HUES64 (cell line): ENCODE measurements around the gene VWA3A.
"Not testable (repeated sequence)": the region's sequence is repeated elsewhere in the genome, so short reads cannot be mapped to it uniquely, and the experiment has no call there.

Experiments used
- H3K27ac ChIP-seq: 2 replicates; pipeline ENCODE4 v1.7.0; 2013; ENCODE audit warnings: low read depth, low read length, inconsistent platforms
- H3K27me3 ChIP-seq: 2 replicates; pipeline ENCODE4 v1.6.1; 2013; ENCODE audit warnings: mild to moderate bottlenecking, low read length; ENCODE audit not compliant: insufficient read depth
- H3K36me3 ChIP-seq: 2 replicates; pipeline ENCODE4 v1.6.1; 2013; ENCODE audit warnings: mild to moderate bottlenecking, low read length; ENCODE audit not compliant: insufficient read depth
- H3K4me1 ChIP-seq: 2 replicates; pipeline ENCODE4 v1.6.1; 2013; ENCODE audit warnings: mild to moderate bottlenecking, low read length, moderate library complexity; ENCODE audit not compliant: insufficient read depth
- H3K4me3 ChIP-seq: 2 replicates; pipeline ENCODE4 v1.5.1; 2013; ENCODE audit warnings: mild to moderate bottlenecking, low read length, moderate library complexity
- H3K9ac ChIP-seq: 2 replicates; pipeline ENCODE4 v1.6.1; 2013; ENCODE audit warnings: mild to moderate bottlenecking, low read depth, low read length
- H3K9me3 ChIP-seq: 2 replicates; pipeline ENCODE4 v1.6.1; 2013; ENCODE audit warnings: low read depth, low read length; ENCODE audit not compliant: insufficient read depth
- WGBS: fragments of 150-250, 120-280 bp; methylation state at CpG from one replicate; pipeline ENCODE4 v1.1.7; 2013; ENCODE audit warnings: missing lambda C conversion rate; 5-methylcytosine and 5-hydroxymethylcytosine counted together

VWA3A gene

DNA sequence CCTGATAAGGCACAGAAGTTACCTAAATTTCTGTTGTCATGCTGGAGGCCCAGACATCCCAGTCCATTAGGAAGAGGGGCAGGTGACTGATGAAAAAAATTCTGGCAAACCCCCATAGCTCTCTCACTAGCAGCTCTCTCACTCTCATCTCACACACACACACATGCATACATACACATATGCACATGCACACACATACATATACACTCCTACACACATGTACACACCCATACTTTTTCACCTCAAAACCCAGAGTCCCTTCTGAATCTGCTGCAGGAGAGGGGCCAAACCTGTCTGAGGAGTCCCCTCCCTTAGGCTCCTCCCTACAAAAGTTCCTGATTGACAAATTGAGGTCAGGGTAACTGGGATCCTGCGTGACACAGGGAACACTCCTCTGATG, 47.4 kb downstream of the VWA3A start:
- Histone ChIP-seq H3K9ac (no peak overlapping the region), H3K36me3 (no peaks in the 10 kb centered on the region), H3K4me1 (no peaks in the 10 kb centered on the region), H3K4me3 (no peak overlapping the region), H3K9me3 (no peaks in the 10 kb centered on the region), H3K27me3 (no peaks in the 10 kb centered on the region), H3K27ac (no peak overlapping the region)
- WGBS = 87% methylated on average over 1 of the region's 1 CpG

DNA sequence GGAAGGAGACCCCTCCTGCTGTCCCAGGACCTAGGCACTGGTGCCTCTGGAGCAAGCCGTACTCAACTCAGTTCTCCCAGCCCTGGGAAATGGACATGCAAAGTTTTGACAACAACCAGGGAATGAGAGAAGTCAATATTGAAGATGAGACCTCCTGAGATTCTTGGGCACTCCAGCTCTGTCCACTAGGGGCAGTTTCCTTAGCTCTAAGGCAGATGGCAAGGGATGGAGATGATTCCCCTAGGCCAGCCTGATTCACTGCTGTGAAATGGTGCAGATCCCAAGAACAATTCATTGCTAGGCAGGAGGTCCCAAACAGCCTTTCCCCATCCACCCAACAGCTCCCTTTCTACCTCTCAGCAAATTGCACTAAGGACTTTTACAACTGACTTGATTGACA, 49.4 kb downstream of the VWA3A start:
- no peak overlapping the region for H3K9ac ChIP-seq
- 95% methylated on average over 1 of the region's 1 CpG for WGBS

DNA sequence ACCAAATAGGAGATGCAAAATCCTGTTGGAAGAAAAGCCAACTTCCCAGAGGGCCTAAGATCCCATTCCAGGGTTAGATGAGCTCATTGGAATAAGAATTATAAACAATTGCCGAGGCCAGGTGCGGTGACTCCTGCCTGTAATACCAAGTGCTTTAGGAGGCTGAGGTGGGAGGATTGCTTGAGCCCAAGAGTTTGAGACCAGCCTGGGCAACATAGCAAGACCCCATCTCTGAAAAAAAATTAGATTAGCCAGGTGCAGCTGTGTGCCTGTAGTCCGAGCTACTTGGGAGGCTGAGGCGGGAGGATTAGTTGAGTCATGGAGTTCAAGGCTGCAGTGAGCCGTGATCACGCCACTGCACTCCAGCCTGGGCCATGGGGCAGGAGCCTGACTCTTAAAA, 52.2 kb downstream of the VWA3A start:
- H3K9ac ChIP-seq = no peak overlapping the region
- no peaks in the 10 kb centered on the region for H3K4me1 ChIP-seq
- no peaks in the 10 kb centered on the region for H3K27me3 ChIP-seq
- no peak overlapping the region for H3K4me3 ChIP-seq
- H3K36me3 ChIP-seq = no peaks in the 10 kb centered on the region
- WGBS = 93% methylated on average over 6 of the region's 6 CpGs
- H3K27ac ChIP-seq = no peak overlapping the region
- no peaks in the 10 kb centered on the region for H3K9me3 ChIP-seq

More for the DNA sequence above, 49.4 kb downstream of the VWA3A start:
- Histone ChIP-seq H3K9me3 (no peaks in the 10 kb centered on the region), H3K27me3 (no peaks in the 10 kb centered on the region), H3K4me3 (no peak overlapping the region), H3K4me1 (no peaks in the 10 kb centered on the region), H3K36me3 (no peaks in the 10 kb centered on the region), H3K27ac (no peak overlapping the region)

DNA sequence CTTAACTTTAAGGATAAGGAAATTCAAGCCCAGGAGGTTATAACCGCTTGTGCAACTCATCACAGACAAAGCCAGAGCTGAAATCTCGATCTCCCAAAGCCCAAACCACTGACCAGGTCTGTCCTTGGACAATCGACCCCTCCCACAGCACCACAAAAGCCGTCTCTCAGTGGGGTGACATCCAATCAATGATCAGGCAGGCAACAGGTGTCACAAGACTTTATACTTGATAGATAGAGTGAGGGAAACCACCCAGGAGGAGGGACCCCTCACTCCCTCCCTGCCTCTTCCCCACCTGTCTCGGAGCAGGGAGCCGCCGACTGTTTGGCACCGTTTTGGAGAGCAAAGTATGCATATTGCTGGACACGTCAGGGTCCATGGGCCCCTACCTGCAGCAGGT, 55.5 kb downstream of the VWA3A start:
- Histone ChIP-seq H3K9me3 (no peaks in the 10 kb centered on the region), H3K4me3 (no peak overlapping the region), H3K36me3 (no peaks in the 10 kb centered on the region), H3K9ac (no peak overlapping the region), H3K4me1 (no peaks in the 10 kb centered on the region), H3K27me3 (no peaks in the 10 kb centered on the region), H3K27ac (no peak overlapping the region)
- 82% methylated on average over 9 of the region's 9 CpGs for WGBS

DNA sequence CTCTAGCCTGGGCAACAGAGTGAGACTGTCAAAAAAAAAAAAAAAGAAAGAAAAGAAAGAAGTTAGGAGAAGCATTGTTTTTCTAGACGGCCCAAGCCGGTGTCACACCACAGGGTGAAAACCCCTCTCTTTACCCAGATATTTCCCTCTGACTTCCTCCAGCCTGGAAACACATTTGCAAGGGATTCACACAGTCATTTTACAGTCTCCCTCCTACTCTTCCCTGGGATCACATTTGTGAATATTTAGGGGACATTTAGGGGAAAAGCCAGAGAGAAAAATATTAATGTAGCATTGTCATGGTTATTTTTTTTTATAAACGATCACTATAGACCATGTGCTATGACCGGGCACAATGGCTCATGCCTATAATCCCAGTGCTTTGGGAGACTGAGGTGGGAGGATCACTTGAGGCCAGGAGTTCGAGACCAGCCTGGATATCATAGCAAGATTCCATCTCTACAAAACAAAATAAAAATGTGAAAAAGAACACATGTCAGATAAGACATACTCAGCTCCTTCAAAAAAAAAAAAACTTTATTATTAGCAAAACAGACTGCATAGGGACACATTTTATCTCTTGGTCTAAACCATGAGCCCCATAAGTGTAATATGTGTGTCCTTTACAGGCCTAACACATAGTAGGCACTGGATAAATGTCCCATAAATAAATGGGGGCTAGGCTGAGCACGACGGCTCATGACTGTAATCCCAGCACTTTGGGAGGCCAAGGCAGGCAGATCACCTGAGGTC, 59.1 kb downstream of the VWA3A start:
- Histone ChIP-seq H3K27ac (no peak overlapping the region), H3K4me1 (no peaks in the 10 kb centered on the region), H3K4me3 (no peak overlapping the region), H3K36me3 (no peaks in the 10 kb centered on the region), H3K9me3 (no peaks in the 10 kb centered on the region), H3K27me3 (no peaks in the 10 kb centered on the region), H3K9ac (no peak overlapping the region)
- 93% methylated on average over 7 of the region's 7 CpGs for WGBS

DNA sequence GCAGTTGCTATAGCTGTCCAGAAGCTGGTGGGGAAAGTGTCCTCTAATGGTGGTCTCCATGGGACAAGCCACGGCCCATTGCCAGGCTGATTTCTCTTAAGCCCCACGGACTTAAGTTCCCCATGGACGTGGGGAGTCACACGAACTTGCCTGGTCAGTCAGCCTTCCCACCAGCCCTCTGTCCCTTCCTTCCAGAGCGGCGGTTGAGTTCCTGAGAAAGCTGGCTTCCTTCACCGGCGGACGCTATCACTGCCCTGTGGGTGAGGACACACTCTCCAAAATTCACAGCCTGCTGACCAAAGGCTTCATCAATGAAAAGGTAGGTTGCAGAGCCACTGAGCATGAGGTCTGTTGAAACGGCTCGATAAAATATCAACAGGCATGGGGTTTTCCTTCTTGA, 60.0 kb downstream of the VWA3A start:
- no peaks in the 10 kb centered on the region for H3K9me3 ChIP-seq
- no peak overlapping the region for H3K9ac ChIP-seq
- whole genome bisulfite sequencing = 90% methylated on average over 11 of the region's 11 CpGs
- H3K36me3 ChIP-seq = no peaks in the 10 kb centered on the region
- no peak overlapping the region for H3K4me3 ChIP-seq
- H3K27ac ChIP-seq = no peak overlapping the region
- H3K27me3 ChIP-seq = no peaks in the 10 kb centered on the region
- H3K4me1 ChIP-seq = no peaks in the 10 kb centered on the region

DNA sequence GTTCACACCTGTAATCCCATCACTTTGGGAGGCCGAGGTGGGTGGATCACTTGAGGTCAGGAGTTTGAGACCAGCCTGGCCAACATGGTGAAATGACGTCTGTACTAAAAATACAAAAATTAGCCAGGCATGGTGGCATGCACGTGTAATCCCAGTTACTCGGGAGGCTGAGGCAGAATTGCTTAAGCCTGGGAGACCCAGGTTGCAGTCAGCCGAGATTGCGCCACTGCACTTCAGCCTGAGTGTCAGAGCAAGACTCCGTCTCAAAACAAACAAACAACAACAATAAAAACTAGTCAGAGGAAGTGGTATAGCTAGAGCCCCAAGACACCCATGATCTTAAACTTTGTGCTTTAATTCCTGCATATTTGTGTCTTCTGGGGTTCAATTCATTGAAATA, 60.7 kb downstream of the VWA3A start:
- not testable (repeated sequence) for H3K27ac ChIP-seq, H3K4me1 ChIP-seq, H3K4me3 ChIP-seq, H3K36me3 ChIP-seq, H3K9ac ChIP-seq, H3K9me3 ChIP-seq, H3K27me3 ChIP-seq
- WGBS = 93% methylated on average over 7 of the region's 7 CpGs

DNA sequence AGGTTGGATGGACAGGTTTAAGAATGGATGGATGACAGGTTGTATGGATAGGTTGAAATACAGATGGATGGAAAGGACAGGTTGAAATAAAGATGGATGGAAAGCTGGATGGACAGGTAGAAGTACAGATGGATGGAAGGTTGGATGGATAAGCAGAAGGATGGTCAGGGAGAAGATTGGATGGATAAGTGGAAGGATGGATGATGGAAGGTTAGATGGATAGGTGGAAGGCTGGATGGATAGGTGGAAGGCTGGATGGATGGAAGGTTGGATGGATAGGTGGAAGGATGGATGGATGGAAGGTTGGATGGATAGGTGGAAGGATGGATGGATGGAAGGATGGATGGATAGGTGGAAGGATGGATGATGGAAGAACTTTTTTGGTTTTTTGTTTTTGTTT, 69.1 kb downstream of the VWA3A start:
- no peaks in the 10 kb centered on the region for H3K36me3 ChIP-seq
- H3K4me1 ChIP-seq = no peaks in the 10 kb centered on the region
- no peak overlapping the region for H3K9ac ChIP-seq
- peaks cover 41% of the 10 kb centered on the region for H3K27me3 ChIP-seq
- no peaks in the 10 kb centered on the region for H3K9me3 ChIP-seq
- H3K4me3 ChIP-seq = no peak overlapping the region
- no peak overlapping the region for H3K27ac ChIP-seq

DNA sequence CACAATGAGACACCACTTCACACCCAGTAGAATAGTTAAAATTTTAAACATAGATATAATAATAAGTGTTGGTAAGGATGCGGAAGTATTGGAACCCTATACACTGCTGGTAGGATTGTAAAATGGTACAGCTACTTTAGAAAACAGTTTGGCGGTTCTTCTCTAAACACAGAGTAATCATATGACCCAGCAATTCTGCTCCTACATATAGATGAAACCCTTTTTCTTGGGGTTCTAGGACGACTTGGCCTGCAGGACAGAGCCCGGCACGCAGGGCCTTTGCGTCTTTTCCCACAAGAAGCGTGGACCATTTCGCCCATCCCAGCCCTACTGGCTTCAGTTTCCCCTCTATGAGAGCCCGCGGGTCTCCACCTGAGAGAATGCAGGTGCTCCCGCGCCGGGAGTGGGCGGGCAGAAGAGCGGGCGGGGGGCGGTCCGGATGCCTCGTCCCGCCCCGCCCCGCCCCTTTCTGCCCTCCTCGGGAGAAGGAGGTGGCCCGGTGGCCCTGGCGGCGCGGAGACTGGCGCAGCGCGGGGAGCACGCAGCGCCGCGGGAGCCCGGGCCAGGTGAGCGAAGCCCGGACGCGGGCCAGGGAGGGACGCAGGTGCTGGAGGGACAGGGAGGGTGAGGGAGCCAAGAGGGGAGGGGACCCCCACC, 69.8 kb downstream of the VWA3A start, which contains the start of gene SDR42E2:
SDR42E2 (plus strand) TSS at position 508 of the 657 bp plus-strand sequence. CDS start 3,077 bp downstream, outside the sequence.
- WGBS = 3% methylated on average over 39 of the region's 40 CpGs
- Histone ChIP-seq H3K9ac (peak within 1 kb of the TSS; percentile 15; the same call in 1 of the 2 replicates), H3K27me3 (peaks cover 41% of the 10 kb centered on the region), H3K27ac (no peak within 1 kb of the TSS), H3K9me3 (no peaks in the 10 kb centered on the region), H3K4me3 (peak within 1 kb of the TSS; percentile 56), H3K4me1 (no peaks in the 10 kb centered on the region), H3K36me3 (no peaks in the 10 kb centered on the region)

DNA sequence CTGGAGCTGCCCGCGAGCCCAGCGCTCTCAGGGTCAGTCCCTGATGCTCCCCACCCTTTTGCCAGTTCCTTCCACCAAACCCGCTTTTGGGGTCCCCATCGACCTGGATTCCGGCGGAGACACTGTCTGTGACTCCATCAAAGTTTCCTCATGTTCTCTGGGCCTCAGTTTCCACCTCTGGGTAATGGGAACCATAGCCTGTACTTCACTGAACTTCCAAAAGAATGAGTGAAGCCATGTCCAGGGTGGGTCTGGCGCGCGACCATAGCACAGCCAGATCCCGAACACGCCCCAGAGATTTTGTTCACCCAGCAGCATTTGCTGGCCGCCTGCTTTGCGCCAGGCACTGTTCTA, 70.3 kb downstream of the VWA3A start:
- 36% methylated on average over 14 of the region's 14 CpGs for WGBS
- H3K27ac ChIP-seq = no peak overlapping the region
- peak overlapping the region; percentile 15; the same call in 1 of the 2 replicates for H3K9ac ChIP-seq
- no peaks in the 10 kb centered on the region for H3K9me3 ChIP-seq
- H3K36me3 ChIP-seq = no peaks in the 10 kb centered on the region
- no peaks in the 10 kb centered on the region for H3K4me1 ChIP-seq
- H3K4me3 ChIP-seq = peak overlapping the region; percentile 56
- H3K27me3 ChIP-seq = peaks cover 41% of the 10 kb centered on the region

DNA sequence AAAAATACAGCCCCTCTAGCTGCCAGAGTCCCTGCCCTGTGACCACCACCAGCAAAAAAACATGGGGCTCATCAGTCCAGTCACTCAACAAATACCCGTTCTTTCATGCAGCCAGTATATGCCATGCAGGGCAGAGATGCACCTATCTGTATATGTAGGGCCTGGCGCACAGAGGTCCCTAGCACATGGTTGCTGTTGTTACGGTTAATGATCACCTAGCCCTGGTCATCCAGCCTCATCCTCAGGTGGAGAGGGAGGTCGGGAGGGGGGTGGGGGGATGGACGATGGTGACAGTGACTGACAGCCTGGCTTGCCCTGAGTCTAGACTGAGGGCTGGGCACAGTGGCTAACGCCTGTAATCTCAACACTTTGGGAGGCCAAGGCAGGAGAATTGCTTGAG, 71.5 kb downstream of the VWA3A start:
- Histone ChIP-seq H3K27me3 (peaks cover 41% of the 10 kb centered on the region), H3K4me1 (no peaks in the 10 kb centered on the region), H3K36me3 (no peaks in the 10 kb centered on the region), H3K27ac (no peak overlapping the region), H3K9me3 (no peaks in the 10 kb centered on the region), H3K9ac (no peak overlapping the region), H3K4me3 (no peak overlapping the region)
- WGBS = 87% methylated on average over 6 of the region's 6 CpGs
